Right lobe of liver (tissue), 6 donors: ENCODE data around the gene MEIS2. TPM values are rescaled to one million over a fixed set of nuclear protein-coding genes. Genes with fewer than 3 reads are reported as not detected.

Source experiments
- ATAC-seq, 4 donors: fragments of 200-7000 bp; cut with Tn5 transposase; one replicate each; pipeline ENCODE4 v1.9.1; 2020; ENCODE audit warnings: mild to moderate bottlenecking in 4 of 4, moderate library complexity in 4 of 4
- DNase-seq, 3 donors: peaks; one replicate each; pipeline ENCODE4 v3.0.0-alpha.2; 2020
- H3K27ac ChIP-seq, 3 donors: fragments of 200-600 bp; one replicate each; pipeline ENCODE4 v1.8.0; 2022
- H3K27me3 ChIP-seq, 2 donors: fragments of 200-600 bp; one replicate each; pipeline ENCODE4 v1.8.0; 2022
- H3K36me3 ChIP-seq, 4 donors: fragments of 200-600 bp; sonication (generic) in 1 of 4; one replicate each; pipeline versions ENCODE4 v1.5.1 to v1.8.0; 2017 to 2022; ENCODE audit warnings: control low read depth in 1 of 4
- H3K4me1 ChIP-seq, 4 donors: fragments of 200-600 bp; sonication (generic) in 1 of 4; one replicate each; pipeline versions ENCODE4 v1.5.1 to v1.8.0; 2017 to 2022; ENCODE audit warnings: control low read depth in 1 of 4
- H3K4me3 ChIP-seq, 3 donors: fragments of 200-600 bp; one replicate each; pipeline ENCODE4 v1.8.0; 2022
- H3K9me3 ChIP-seq, 4 donors: fragments of 200-600 bp; sonication (generic) in 1 of 4; one replicate each; pipeline versions ENCODE4 v1.5.1 to v1.8.0; 2017 to 2022; ENCODE audit warnings: control low read depth in 1 of 4
- CTCF ChIP-seq, 4 donors: fragments of 200-600 bp in 3 of 4; fragments of 450-650 bp in 1 of 4; IDR thresholded peaks; one replicate each; pipeline versions ENCODE4 v1.5.1 to v1.8.0; 2016 to 2022; ENCODE audit warnings: antibody characterized with exemption in 4 of 4, mild to moderate bottlenecking in 2 of 4
- POLR2A ChIP-seq: fragments of 450-650 bp; IDR thresholded peaks from one replicate; pipeline ENCODE4 v1.6.1; 2017; ENCODE audit warnings: antibody characterized with exemption, mild to moderate bottlenecking
- WGBS: methylation state at CpG from one replicate; pipeline ENCODE4 v1.1.6; 2018; ENCODE audit warnings: low coverage, low lambda C conversion rate; ENCODE audit not compliant: insufficient coverage; ENCODE audit errors: missing lambda C conversion rate; 5-methylcytosine and 5-hydroxymethylcytosine counted together
- intact Hi-C, 2 donors: fragments of 100-400 bp; cut with DNase I; formaldehyde crosslinking; loops; one replicate each; pipeline versions ENCODE4 v1.11.2 to v1.14.1; 2022
- total RNA-seq, 6 experiments: library from RNA; depleted of rRNA in 2 of 6; stranded (reverse); fragments of >200 nt in 2 of 6; fragmentation: NEBNext Ultra II Directional in 3 of 6; extraction: Animal tissue kit (Norgen Biotek cat#: 25700) in 3 of 6; gene quantifications; one replicate each; pipeline versions ENCODE4 v1.1.0 to v1.2.4, GENCODE V29; 2016 to 2023
- donor health status: DM: no; HTN: yes; CAD: no.
- donor health status: DM: no; HTN: no; CAD: no.
- donor health status: DM: no; HTN: no; CAD: no.
- donor health status: DM: no; HTN: yes; CAD: no.
- donor health status: DM: no; HTN: yes; CAD: no.

Gene MEIS2
- total RNA-seq, 6 experiments from 2014 or later, result 6.1 to 18.0 (median 7.9) TPM

DNA sequence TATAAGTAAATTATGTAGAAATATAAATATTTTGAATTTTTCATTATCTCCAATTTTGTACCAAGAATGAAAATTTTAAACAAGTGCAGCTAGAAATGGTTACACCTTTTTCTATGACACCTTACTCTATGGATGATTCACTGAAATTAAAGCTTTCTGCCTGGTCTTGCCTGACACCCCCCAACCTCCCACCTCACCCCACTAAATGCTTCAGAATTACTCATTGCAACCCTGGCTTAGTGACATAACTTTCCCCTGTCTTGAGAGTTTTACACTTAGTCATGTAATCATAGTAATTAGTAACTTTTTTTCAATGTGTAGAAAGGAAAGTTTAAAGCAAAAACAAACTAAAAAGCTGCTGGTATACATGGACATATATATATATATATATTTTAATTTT lies 42.0 kb upstream of the MEIS2 start:
- Histone ChIP-seq H3K27ac (no peak overlapping the region), H3K27me3 (no peaks in the 10 kb centered on the region), H3K36me3 (no peaks in the 10 kb centered on the region), H3K9me3 (no peaks in the 10 kb centered on the region), H3K4me3 (no peak overlapping the region), H3K4me1 (no peaks in the 10 kb centered on the region)
- ATAC-seq, result no peak
- TF ChIP-seq CTCF (IDR thresholded peaks at IDR 0.05), result no peak
- TF ChIP-seq POLR2A, result no peak
- intact Hi-C loops, result no loop called here
- DNase-seq, result no peak

- DNase-seq, result no peak
- no peaks in the 10 kb centered on the region for H3K36me3 ChIP-seq
- no peak for ATAC-seq
- TF ChIP-seq CTCF (IDR thresholded peaks at IDR 0.05), result no peak
- TF ChIP-seq POLR2A, result no peak
- no peak overlapping the region for H3K27ac ChIP-seq
- H3K4me3 ChIP-seq, result no peak overlapping the region
- no peaks in the 10 kb centered on the region for H3K27me3 ChIP-seq
- WGBS, result 63% methylated on average over 3 of the region's 3 CpGs
- H3K9me3 ChIP-seq, result no peaks in the 10 kb centered on the region
- no peaks in the 10 kb centered on the region for H3K4me1 ChIP-seq
- intact Hi-C loops, result no loop called here
Observed at GRCh38 chr15:37140531-37141058, 40.2 kb upstream of the MEIS2 start.

GRCh38 chr15:37138591-37139215 lies 38.4 kb upstream of the MEIS2 start:
- Histone ChIP-seq H3K9me3 (no peaks in the 10 kb centered on the region), H3K27me3 (no peaks in the 10 kb centered on the region), H3K4me3 (no peak overlapping the region), H3K4me1 (no peaks in the 10 kb centered on the region), H3K36me3 (no peaks in the 10 kb centered on the region), H3K27ac (no peak overlapping the region)
- 71% methylated on average over 5 of the region's 5 CpGs for WGBS
- ATAC-seq (no peak), DNase-seq (no peak)
- intact Hi-C loops, result no loop called here
- TF ChIP-seq POLR2A, result no peak
- no peak for TF ChIP-seq CTCF (IDR thresholded peaks at IDR 0.05)

- ATAC-seq, result no peak
- DNase-seq, result no peak
- Histone ChIP-seq H3K36me3 (no peaks in the 10 kb centered on the region), H3K4me3 (no peak overlapping the region), H3K4me1 (no peaks in the 10 kb centered on the region), H3K27me3 (no peaks in the 10 kb centered on the region), H3K9me3 (no peaks in the 10 kb centered on the region), H3K27ac (no peak overlapping the region)
- intact Hi-C loops, result no loop called here
- WGBS, result 46% methylated on average over 2 of the region's 2 CpGs
- TF ChIP-seq CTCF (IDR thresholded peaks at IDR 0.05), result no peak
- TF ChIP-seq POLR2A, result no peak
Observed at GRCh38 chr15:37137221-37137620, 36.9 kb upstream of the MEIS2 start.

DNA sequence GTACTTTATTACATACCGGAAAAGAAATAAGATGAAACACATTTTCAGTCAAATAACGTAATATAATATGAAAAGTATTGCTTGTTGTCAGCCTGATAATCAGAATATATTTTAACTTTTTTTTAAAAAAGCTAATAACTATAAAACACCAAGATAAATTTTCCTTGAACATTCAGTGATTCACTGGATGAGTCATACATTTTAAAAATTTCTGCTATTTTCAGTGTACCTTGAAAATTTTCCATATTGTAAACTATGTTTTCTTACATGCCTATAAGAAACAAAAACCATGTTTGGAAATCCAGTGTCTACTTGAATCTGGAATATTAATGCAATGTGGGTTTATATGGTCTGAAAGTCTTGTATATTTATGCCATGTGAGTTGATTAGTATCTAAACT lies 36.3 kb upstream of the MEIS2 start:
- H3K36me3 ChIP-seq, result no peaks in the 10 kb centered on the region
- no peak for ATAC-seq

More for the DNA sequence above, 36.3 kb upstream of the MEIS2 start:
- H3K27ac ChIP-seq, result no peak overlapping the region
- H3K4me1 ChIP-seq, result no peaks in the 10 kb centered on the region
- DNase-seq, result no peak
- WGBS, result 80% methylated on average over 2 of the region's 2 CpGs
- no peak overlapping the region for H3K4me3 ChIP-seq
- intact Hi-C loops, result no loop called here
- no peaks in the 10 kb centered on the region for H3K9me3 ChIP-seq
- TF ChIP-seq CTCF (IDR thresholded peaks at IDR 0.05) (no peak), POLR2A (no peak)
- no peaks in the 10 kb centered on the region for H3K27me3 ChIP-seq
